GM21576 (cell line): ENCODE results near the gene BET1L.
A peak's percentile ranks its signal among the peaks of the same experiment; 100 is the strongest.
"Not testable (repeated sequence)": the region's sequence is repeated elsewhere in the genome, so short reads cannot be mapped to it uniquely, and the experiment has no call there.

Experiments used
- ATAC-seq: cut with Tn5 transposase; IDR thresholded peaks from one replicate; pipeline ENCODE4 v1.9.1; 2021; ENCODE audit warnings: mild to moderate bottlenecking, moderate library complexity; ENCODE audit not compliant: unreplicated experiment

BET1L gene, protein sequence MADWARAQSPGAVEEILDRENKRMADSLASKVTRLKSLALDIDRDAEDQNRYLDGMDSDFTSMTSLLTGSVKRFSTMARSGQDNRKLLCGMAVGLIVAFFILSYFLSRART

GRCh38 chr11:207208-207862, at the start of gene BET1L, which contains the start of gene RIC8A:
Gene BET1L, minus strand, starts transcription at chr11:207399. Its CDS starts 78 bp downstream, at chr11:207321.
Gene RIC8A, plus strand, starts transcription at chr11:207708. Its CDS starts 1,147 bp downstream, at chr11:208855.
- peak; percentile 69 for ATAC-seq

DNA sequence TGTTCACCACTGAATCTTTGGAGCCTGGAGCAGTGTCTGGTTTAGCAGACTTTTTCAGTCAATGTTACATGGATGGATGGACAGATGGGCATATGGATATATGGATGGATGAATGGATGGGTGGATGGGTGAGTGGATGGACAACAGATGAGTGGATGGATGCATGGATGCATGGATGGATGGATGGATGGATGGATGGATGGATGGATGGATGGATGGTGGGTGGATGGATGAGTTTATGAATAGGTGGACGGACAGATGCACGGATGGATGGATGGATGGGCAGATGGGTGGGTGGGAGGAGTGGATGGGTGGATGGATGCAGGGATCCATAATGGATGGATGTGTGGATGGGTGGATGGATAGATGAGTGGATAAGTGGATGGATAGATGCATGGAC, 48.6 kb upstream of the BET1L start:
- no peak for ATAC-seq

- ATAC-seq = no peak
These were observed 48.0 kb upstream of the BET1L start for GRCh38 chr11:255176-255575.

- no peak for ATAC-seq
These were observed 46.7 kb upstream of the BET1L start for GRCh38 chr11:253886-254270.

- no peak for ATAC-seq
These were observed 46.1 kb upstream of the BET1L start for GRCh38 chr11:253160-253885.

GRCh38 chr11:252666-253065, 45.5 kb upstream of the BET1L start:
- ATAC-seq = no peak

GRCh38 chr11:251550-251949, 44.4 kb upstream of the BET1L start:
- no peak for ATAC-seq

DNA sequence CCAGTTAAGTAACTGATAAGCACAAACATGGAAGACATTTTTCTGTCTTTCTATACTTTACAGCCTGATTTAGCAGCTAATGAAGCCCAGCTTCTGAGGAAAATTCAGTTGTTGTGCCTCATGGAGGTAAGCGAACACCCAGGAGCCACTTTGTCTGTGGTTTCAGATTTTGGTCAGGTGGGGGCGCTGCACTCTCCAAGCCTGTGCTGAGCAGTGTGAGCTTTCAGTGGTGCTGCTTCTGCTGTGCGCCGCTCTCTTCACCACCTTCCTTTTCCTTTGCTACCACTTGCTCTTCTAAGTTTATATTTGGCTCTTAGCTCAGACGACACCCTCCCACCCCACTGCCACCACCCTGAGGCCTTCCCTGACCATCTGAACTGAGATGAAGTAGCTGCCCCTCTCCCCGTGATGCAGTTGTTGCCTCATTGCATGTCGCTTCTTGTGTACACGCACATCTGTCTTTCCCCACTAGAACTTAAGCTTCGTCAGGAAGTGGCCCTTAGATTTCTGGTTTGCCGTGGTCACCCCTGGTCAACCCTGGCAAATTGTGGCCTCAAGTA, 43.6 kb upstream of the BET1L start:
- no peak for ATAC-seq

- no peak for ATAC-seq
These were observed 43.1 kb upstream of the BET1L start for GRCh38 chr11:250274-250673.

DNA sequence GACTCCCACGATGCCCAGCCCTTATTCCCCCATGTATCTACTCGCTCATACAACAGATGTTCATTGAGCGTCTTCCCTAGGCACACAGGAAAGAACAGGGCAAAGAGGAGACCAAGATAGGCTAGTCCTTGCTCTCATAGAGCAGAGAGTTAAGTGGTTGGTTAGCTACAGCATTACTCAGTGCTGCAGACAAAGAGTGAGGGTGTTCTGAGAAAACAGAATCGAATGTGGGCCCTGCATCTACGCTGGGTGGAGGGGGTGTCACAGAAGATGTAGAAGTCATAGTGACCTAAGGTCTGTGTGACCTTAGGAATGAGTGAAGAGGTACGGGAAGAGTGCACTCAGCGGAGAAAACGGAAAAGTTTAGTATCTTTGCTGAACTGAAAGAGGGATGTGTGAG, 41.9 kb upstream of the BET1L start:
- no peak for ATAC-seq

DNA sequence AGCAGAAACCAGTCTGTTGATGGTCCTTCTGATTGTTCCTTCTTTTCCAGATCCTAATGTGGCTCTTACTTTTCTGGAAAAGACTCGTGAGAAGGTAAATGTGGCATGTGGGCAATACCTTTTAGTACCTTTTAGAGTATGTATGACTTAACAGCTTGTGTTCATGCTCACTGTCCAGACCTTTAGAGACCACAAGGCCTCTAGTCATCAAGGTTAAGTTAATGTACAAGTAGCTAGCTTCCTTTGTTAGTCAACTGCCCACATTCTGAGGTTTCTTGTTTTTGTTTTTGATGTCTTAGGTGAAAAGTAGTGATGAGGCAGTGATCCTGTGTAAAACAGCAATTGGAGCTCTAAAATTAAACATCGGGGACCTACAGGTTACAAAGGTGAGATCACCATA, 37.2 kb upstream of the BET1L start:
- no peak for ATAC-seq

DNA sequence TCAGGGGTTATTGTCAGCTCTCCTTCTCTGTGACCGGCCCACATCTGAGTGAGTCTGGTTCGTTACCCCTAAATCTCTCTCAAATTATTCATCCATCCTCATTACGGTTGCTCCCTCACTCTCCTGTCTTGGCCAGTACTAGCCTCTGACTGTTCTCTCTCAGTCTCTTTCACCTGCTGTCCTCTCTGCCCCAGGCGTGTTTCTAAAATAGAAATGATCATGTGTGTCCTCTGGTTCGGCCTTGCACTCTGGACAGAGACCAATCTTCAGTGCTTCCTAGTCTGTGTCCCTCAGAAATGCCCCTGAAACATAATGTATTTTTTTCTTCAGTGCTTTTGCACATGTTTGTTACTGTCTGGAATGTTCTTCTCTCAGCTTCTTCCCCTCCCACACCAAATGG, 34.4 kb upstream of the BET1L start:
- no peak for ATAC-seq

GRCh38 chr11:240315-240714, 33.1 kb upstream of the BET1L start:
- no peak for ATAC-seq

GRCh38 chr11:238346-238745, 31.1 kb upstream of the BET1L start:
- not testable (repeated sequence) for ATAC-seq

- peak; percentile 74 for ATAC-seq
These were observed 29.9 kb upstream of the BET1L start, which contains the start of gene PSMD13 for GRCh38 chr11:236774-237767. Gene PSMD13, plus strand, starts transcription at chr11:236976. Its CDS starts 74 bp downstream, at chr11:237050.

DNA sequence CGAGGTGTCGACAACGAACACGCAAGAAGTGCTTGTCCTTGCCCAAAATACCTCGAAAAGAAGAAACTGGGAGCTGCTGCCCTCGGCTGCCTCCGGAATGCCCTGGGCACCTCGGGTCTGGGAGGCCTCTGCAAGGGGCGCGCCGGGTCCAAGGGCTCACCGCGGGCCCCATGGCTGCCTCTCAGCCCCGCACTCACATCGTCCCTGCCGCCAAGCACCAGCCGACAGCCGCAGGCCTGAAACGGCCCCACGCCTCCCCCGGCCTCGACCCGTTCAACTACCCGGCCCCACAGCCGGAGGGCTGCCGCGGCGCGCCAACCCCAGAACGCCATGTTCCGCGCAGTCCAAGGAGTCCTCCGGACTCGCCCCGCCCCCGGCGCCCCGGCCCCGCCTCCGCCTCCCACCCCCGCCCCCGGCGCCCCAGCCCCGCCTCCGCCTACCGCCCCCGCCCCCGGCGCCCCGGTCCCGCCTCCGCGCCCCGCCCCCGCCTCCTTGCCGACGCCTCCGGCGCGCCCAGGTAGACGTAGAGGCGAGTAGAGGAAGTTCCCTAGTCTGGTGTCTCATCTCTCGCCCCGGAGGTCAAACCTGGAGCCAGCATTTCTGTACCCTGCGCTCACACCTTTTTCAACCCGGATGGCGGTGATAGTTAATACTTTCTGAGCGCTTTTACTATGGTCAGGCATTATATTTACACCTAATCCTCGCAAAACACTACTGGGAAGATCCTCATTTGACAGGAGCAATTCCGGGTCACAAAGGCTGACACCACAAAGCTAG, 29.0 kb upstream of the BET1L start, which contains the start of gene SIRT3:
SIRT3 (minus strand) TSS at position 346 of the 777 bp plus-strand sequence; CDS start at position 332, 14 bp downstream.
- ATAC-seq = peak; percentile 69

DNA sequence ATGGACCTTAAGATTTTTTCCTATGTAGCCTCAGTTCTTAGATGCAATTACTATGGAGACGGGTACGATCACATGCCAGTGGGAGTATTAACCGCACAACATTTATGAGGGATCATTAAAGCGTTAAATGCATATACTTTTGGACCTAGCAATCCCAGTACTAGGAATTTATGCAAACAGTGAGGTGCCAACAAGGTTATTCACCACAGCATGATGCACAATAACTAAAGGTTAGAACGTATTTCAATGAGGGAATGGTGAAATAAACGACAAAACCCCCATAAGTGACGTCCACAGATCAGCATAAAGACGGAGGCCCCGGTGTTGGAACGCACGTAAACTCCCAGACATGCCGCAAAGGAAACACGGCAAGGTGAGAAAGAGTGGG, 28.4 kb upstream of the BET1L start:
- no peak for ATAC-seq

DNA sequence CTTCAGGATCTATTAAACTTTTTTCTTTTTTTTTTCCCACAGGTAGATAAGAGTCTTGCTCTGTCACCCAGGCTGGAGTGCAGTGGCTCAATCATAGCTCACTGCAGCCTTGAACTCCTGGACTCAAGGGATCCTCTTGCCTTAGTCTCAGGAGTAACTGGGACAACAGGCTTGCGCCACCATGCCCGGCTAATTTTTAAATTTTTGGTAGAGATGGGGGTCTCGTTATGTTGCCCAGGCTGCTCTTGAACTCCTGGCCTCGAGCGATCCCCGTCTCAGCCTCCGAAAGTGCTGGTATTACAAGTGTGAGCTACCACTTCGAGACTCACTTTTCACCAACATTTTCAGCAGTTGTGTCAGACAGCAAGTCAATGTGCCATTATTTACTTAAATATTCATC, 28.0 kb upstream of the BET1L start:
- ATAC-seq = no peak

DNA sequence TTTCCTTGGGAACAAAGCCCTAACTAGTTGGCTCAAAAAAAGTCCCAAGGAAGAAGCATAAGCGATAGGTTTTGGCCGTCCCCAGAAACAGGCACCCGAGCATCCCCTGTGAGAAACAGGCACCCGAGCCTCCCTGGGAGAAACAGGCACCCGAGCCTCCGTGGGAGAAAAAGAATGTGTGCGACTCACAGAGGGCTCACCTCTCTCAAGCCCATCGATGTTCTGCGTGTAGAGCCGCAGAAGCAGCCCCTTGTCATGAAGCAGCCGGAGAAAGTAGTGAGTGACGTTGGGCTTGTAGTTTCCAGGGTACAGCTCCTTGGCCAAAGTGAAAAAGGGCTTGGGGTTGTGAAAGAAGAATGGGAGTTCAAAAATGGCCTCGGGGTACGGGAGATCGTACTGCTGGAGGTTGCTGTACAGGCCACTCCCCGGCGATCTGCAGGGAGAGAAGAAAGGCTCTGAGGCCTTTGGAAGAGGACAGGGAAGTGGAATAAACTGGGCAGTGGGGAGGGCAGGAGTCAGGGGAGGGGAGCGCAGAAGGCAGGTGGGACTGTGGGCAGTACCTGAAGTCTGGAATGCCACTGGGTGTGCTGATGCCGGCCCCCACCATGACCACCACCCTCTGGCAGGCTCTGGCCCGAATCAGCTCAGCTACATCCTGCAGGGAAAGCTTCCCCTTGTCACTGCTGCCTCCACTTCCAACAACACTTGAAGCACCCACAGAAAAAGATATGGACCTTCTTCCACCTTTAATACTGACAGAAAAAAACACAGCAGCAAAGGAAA, 25.8 kb upstream of the BET1L start:
- no peak for ATAC-seq
